A673 (cell line): ENCODE data around the gene MEF2A. TPM values are rescaled to one million over a fixed set of nuclear protein-coding genes. Genes with fewer than 3 reads are reported as not detected.
"Not testable (repeated sequence)": the region's sequence is repeated elsewhere in the genome, so short reads cannot be mapped to it uniquely, and the experiment has no call there.

Source experiments
- BruUV-seq: library from RNA; stranded (reverse); fragments of 400-500 nt; replicated peaks from 2 replicates; lab custom pipeline; 2021; lab: Mats Ljungman, UMichigan
- CTCF ChIA-PET: fragments of 300-600 bp; sonication (Branson Sonifier 250); formaldehyde crosslinking; loops from one replicate; lab custom pipeline; 2022; ENCODE audit warnings: antibody characterized with exemption; lab: Charles Lee
- POLR2A ChIA-PET: fragments of 300-600 bp; sonication (Branson Sonifier 250); formaldehyde crosslinking; loops from one replicate; lab custom pipeline; 2022; ENCODE audit warnings: antibody characterized with exemption; ENCODE audit not compliant: low non-redundant PET; lab: Charles Lee
- DNase-seq: peaks from one replicate; pipeline ENCODE4 v3.0.0-alpha.2; 2015; ENCODE audit warnings: low spot score
- H3K27ac ChIP-seq: fragments of 200-600 bp; sonication (generic); 2 replicates; pipeline ENCODE4 v1.5.1; 2016; ENCODE audit warnings: mixed run types, low read depth, mild to moderate bottlenecking, mixed read lengths, antibody characterized with exemption, low read length; ENCODE audit not compliant: poor library complexity, severe bottlenecking
- H3K27me3 ChIP-seq: fragments of 200-600 bp; sonication (generic); replicated peaks from 2 replicates; pipeline ENCODE4 v1.6.1; 2017; ENCODE audit warnings: mixed run types, low read depth, mild to moderate bottlenecking, mixed read lengths, antibody characterized with exemption, low read length; ENCODE audit not compliant: insufficient read depth, poor library complexity
- H3K36me3 ChIP-seq: fragments of 200-600 bp; sonication (generic); 2 replicates; pipeline ENCODE4 v1.6.1; 2016; ENCODE audit warnings: mixed run types, mild to moderate bottlenecking, mixed read lengths, antibody characterized with exemption, low read length; ENCODE audit not compliant: insufficient read depth, poor library complexity, severe bottlenecking
- H3K4me1 ChIP-seq: fragments of 200-600 bp; sonication (generic); 2 replicates; pipeline ENCODE4 v1.6.1; 2017; ENCODE audit warnings: mixed run types, mild to moderate bottlenecking, mixed read lengths, antibody characterized with exemption, low read length; ENCODE audit not compliant: insufficient read depth, poor library complexity, severe bottlenecking
- H3K4me3 ChIP-seq: fragments of 200-600 bp; sonication (generic); 2 replicates; pipeline ENCODE4 v1.5.1; 2016; ENCODE audit warnings: low read depth, mixed run types, mild to moderate bottlenecking, mixed read lengths, low read length; ENCODE audit not compliant: poor library complexity, severe bottlenecking
- H3K9me3 ChIP-seq: fragments of 200-600 bp; sonication (generic); 2 replicates; pipeline ENCODE4 v1.6.1; 2016; ENCODE audit warnings: mixed run types, low read depth, mild to moderate bottlenecking, mixed read lengths, antibody characterized with exemption, low read length; ENCODE audit not compliant: poor library complexity, severe bottlenecking
- EZH2 ChIP-seq: fragments of 200-600 bp; sonication (generic); IDR thresholded peaks from 2 replicates; pipeline ENCODE4 v1.6.1; 2017; ENCODE audit warnings: borderline replicate concordance, low read depth, mild to moderate bottlenecking, mixed read lengths, antibody characterized with exemption, low read length; ENCODE audit not compliant: poor library complexity, severe bottlenecking
- intact Hi-C: fragments of 100-400 bp; cut with micrococcal nuclease; formaldehyde crosslinking; loops from one replicate; pipeline ENCODE4 v1.10.0; 2022; ENCODE audit not compliant: unreplicated experiment
- total RNA-seq: library from RNA; stranded (reverse); gene quantifications from 2 replicates; pipeline ENCODE4 v1.2.3, GENCODE V29; 2021
- TF ChIP-seq, protein P1 (sequence below): fragments of 300-800, 200-600 bp; sonication (generic); conservative IDR thresholded peaks from 2 replicates; pipeline ENCODE4 v1.5.1; 2017; ENCODE audit warnings: low read depth, mild to moderate bottlenecking, antibody characterized with exemption, low read length, moderate library complexity, mixed read lengths

MEF2A gene
- total RNA-seq, 1 experiment from 2014 or later = 26.4 TPM

DNA sequence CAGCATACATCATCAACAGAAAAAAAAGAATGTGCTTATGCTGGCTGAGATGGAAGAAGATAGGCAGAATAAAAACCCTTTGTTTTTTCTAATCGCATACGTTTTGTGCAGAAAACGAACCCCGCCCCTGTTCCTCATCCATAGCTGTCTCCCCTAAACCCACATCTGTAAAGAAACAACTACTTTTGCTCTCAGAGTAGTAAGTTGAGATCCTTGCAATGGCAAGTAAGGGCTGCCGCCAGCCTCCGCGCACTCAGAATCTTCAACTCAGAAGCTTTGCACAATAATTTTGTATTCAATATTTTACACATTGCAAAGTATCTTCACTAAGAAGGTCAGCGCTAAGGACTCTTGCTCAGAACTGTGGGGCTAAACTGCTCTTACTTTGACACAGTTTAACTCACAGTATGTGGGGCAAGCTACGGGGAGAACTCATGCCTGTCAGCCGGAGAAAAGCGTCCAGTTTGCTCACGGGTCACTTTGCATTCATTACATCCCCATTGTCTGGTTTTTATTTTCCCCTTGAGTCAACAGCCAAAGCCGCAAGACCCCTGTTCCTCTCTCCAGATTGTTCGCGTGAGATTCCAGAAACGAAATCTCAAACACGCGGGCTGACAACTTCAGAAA lies 166.5 kb downstream of the MEF2A start:
- H3K36me3 ChIP-seq = peaks cover 3% of the 10 kb centered on the region
- H3K27ac ChIP-seq = no peak overlapping the region
- TF ChIP-seq, protein P1, sequence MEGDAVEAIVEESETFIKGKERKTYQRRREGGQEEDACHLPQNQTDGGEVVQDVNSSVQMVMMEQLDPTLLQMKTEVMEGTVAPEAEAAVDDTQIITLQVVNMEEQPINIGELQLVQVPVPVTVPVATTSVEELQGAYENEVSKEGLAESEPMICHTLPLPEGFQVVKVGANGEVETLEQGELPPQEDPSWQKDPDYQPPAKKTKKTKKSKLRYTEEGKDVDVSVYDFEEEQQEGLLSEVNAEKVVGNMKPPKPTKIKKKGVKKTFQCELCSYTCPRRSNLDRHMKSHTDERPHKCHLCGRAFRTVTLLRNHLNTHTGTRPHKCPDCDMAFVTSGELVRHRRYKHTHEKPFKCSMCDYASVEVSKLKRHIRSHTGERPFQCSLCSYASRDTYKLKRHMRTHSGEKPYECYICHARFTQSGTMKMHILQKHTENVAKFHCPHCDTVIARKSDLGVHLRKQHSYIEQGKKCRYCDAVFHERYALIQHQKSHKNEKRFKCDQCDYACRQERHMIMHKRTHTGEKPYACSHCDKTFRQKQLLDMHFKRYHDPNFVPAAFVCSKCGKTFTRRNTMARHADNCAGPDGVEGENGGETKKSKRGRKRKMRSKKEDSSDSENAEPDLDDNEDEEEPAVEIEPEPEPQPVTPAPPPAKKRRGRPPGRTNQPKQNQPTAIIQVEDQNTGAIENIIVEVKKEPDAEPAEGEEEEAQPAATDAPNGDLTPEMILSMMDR = no peak
- TF ChIP-seq EZH2 = no peak
- no peaks in the 10 kb centered on the region for H3K9me3 ChIP-seq
- peaks cover 4% of the 10 kb centered on the region for H3K4me1 ChIP-seq
- BruUV-seq = TSS peak; percentile 66
- ChIA-PET CTCF (no interaction called here), POLR2A (no interaction called here)
- no peak for DNase-seq
- H3K4me3 ChIP-seq = peak overlapping the region; percentile 81
- intact Hi-C loops = loop anchor here (10.0 kb wide), 1 partner anchor 627 kb away; the partner anchor contains the start of gene SYNM
- H3K27me3 ChIP-seq = no peaks in the 10 kb centered on the region

DNA sequence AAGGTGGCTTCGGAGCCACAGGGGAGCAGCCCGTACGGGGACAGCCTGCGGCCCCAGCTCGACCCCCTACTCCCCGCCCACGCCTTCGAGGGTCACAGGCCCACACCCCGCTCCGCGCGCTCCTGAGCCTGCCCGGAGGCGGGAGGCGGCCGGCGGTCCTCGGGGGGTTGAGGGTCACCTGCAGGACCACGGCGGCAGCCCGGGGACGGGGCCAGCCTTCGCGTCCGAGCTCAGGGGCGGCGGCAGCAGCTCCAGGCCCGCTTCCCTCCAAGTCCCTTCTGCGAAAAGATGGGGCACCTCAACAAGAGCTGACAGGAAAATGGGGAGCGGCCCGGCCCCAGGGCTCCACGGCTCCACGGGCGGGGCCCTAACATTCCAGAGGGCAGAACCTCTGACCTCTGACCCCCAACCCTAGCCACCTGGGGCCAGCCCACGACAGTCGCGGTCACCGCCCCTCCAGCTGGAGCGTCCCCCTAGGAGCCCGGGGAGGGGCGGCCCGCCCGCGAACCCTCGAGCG lies 167.0 kb downstream of the MEF2A start:
- POLR2A ChIA-PET = interaction anchor here (0.5 to 0.7 kb wide), 6 partner anchors 9 to 1779 kb away, joined by 3 to 9 read pairs (median 5); no protein-coding TSS in a partner anchor
- DNase-seq = no peak
- intact Hi-C loops = loop anchor here (10.0 kb wide), 1 partner anchor 628 kb away; the partner anchor contains the start of gene SYNM

DNA sequence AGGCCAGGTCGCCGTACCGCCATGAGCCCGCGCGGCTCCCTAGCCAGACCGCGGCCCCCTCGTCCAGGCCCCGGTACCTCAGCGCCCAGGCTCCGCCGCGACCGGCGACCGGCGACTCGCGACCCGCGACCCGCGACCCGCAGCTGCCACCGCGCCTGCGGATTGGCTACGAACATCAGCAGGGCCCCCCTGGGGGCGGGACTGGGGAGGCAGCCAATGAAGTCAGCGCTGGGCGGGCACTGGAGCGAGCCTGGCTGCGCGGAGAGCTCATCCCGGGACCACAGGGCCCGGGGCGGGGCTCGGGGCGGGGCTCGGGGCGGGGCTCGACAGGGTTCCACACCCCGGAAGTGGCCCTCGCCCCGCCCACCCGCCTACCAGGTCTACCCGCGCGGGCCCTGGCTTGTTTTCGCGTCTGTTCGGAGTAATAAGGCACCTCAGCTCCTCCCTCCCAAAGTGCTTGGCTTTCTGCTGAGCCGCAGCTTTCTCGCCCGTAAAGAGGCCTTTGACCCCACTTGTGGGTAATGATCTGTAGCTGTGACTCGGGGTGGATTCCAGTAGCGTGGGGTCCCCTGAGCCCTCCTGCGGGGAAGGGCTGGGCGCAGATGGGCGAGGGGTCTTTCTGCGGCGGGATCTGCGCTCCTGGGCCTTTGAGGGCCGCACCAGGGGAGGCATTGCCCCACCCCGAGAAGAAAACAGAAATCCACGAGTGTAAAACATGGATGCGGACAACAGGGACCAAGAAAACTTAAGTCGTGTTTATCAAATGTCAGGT lies 167.7 kb downstream of the MEF2A start, which contains the start of gene LYSMD4:
Gene LYSMD4, minus strand, starts transcription at position 170 of the 772 bp plus-strand sequence. CDS start 1,438 bp downstream, outside the sequence.
- TF ChIP-seq, protein P1 = no peak
- no peak for TF ChIP-seq EZH2
- no TSS peak for BruUV-seq
- H3K36me3 ChIP-seq = peaks cover 3% of the 10 kb centered on the region
- H3K27ac ChIP-seq = peak within 1 kb of the TSS; percentile 69
- no peaks in the 10 kb centered on the region for H3K27me3 ChIP-seq
- peaks cover 4% of the 10 kb centered on the region for H3K4me1 ChIP-seq
- intact Hi-C loops = loop anchor here (10.0 kb wide), 1 partner anchor 629 kb away; the partner anchor contains the start of gene SYNM
- peak within 1 kb of the TSS; percentile 81 for H3K4me3 ChIP-seq
- DNase-seq = peak; percentile 98
- ChIA-PET CTCF (interaction anchor here (0.6 to 1.0 kb wide), 5 partner anchors 19 to 1568 kb away, joined by 3 to 7 read pairs (median 4); no protein-coding TSS in a partner anchor), POLR2A (interaction anchor here (0.5 to 0.7 kb wide), 7 partner anchors 10 to 1779 kb away, joined by 3 to 12 read pairs (median 6); no protein-coding TSS in a partner anchor)
- no peaks in the 10 kb centered on the region for H3K9me3 ChIP-seq

More for the DNA sequence above, 167.0 kb downstream of the MEF2A start:
- Histone ChIP-seq H3K4me1 (peaks cover 4% of the 10 kb centered on the region), H3K27ac (peak overlapping the region; percentile 69), H3K36me3 (peaks cover 3% of the 10 kb centered on the region), H3K9me3 (no peaks in the 10 kb centered on the region), H3K27me3 (no peaks in the 10 kb centered on the region), H3K4me3 (peak overlapping the region; percentile 81)
- CTCF ChIA-PET = interaction anchor here (0.6 to 1.0 kb wide), 5 partner anchors 20 to 1567 kb away, joined by 3 to 7 read pairs (median 4); no protein-coding TSS in a partner anchor
- no TSS peak for BruUV-seq
- TF ChIP-seq EZH2 = no peak
- TF ChIP-seq, protein P1 = no peak

DNA sequence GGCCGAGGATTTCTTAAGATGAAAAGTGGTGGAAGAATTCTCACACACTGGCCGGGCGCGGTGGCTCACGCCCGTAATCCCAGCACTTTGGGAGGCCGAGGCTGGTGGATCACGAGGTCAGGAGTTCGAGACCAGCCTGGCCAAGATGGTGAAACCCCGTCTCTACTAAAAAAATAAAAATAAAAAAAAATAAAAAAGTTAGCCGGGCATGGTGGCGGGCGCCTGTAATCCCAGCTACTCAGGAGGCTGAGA lies 168.2 kb downstream of the MEF2A start:
- CTCF ChIA-PET, H3K4me1 ChIP-seq, DNase-seq, H3K9me3 ChIP-seq, H3K27me3 ChIP-seq, H3K36me3 ChIP-seq, POLR2A ChIA-PET, BruUV-seq: not testable (repeated sequence)
- intact Hi-C loops = loop anchor here (10.0 kb wide), 1 partner anchor 629 kb away; the partner anchor contains the start of gene SYNM
- H3K27ac ChIP-seq = peak overlapping the region; percentile 68
- H3K4me3 ChIP-seq = peak overlapping the region; percentile 81
